HCT116 (cell line): Measurements from ENCODE around the gene FNDC3B. TPM values are rescaled to one million over a fixed set of nuclear protein-coding genes. Genes with fewer than 3 reads are reported as not detected.

Experiments
- ATAC-seq: fragments of 200-7000 bp; cut with Tn5 transposase; 2 replicates; pipeline ENCODE4 v1.9.1; 2020; ENCODE audit warnings: mild to moderate bottlenecking, moderate library complexity
- BruUV-seq: library from RNA; stranded (reverse); fragments of 400-500 nt; replicated peaks from 2 replicates; lab custom pipeline; 2021; lab: Mats Ljungman, UMichigan
- CTCF ChIA-PET: fragments of 300-600 bp; sonication (Branson Sonifier 250); formaldehyde crosslinking; loops from one replicate; lab custom pipeline; 2021; ENCODE audit warnings: antibody characterized with exemption; lab: Charles Lee
- POLR2A ChIA-PET: fragments of 300-600, 350-600 bp; sonication (Branson Sonifier 250); formaldehyde crosslinking; loops from one replicate; lab custom pipeline; 2021; ENCODE audit warnings: antibody characterized with exemption; lab: Charles Lee
- RAD21 ChIA-PET, 2 experiments: fragments of 300-600 bp; sonication (Branson Sonifier 250); formaldehyde crosslinking; loops; one replicate each; lab custom pipeline; 2023; ENCODE audit warnings: low total read pairs in 2 of 2; ENCODE audit not compliant: uncharacterized antibody in 2 of 2, unreplicated experiment in 2 of 2, low non-redundant PET in 1 of 2; lab: Charles Lee
- DNase-seq: peaks from one replicate; pipeline ENCODE4 v3.0.0-alpha.2; 2010; ENCODE audit warnings: low read depth, low spot score
- H2AFZ ChIP-seq: fragments of 200-600 bp; shearing (Covaris generic), sonication (generic); 2 replicates; pipeline ENCODE4 v1.6.1; 2017; ENCODE audit warnings: low read depth, mixed run types, mixed read lengths, antibody characterized with exemption, low read length; ENCODE audit not compliant: poor library complexity, severe bottlenecking
- H3K27ac ChIP-seq: 2 replicates; pipeline ENCODE4 v1.5.1; 2012; ENCODE audit warnings: low read depth, low read length
- H3K27me3 ChIP-seq: fragments of 200-600 bp; sonication (generic); 2 replicates; pipeline ENCODE4 v1.6.1; 2016; ENCODE audit warnings: mixed run types, low read length, mixed read lengths; ENCODE audit not compliant: insufficient read depth
- H3K36me3 ChIP-seq, 2 experiments: fragments of 200-500 bp in 1 of 2; fragments of 200-600 bp in 1 of 2; sonication (Bioruptor generic) in 1 of 2; sonication (generic) in 1 of 2; 2 replicates each; pipeline versions ENCODE4 v1.5.1 to v1.6.1; 2014 to 2016; ENCODE audit warnings: low read length in 2 of 2, inconsistent platforms in 1 of 2, mixed read lengths in 1 of 2, mixed run types in 1 of 2; ENCODE audit not compliant: insufficient read depth in 2 of 2, control insufficient read depth in 1 of 2
- H3K4me1 ChIP-seq, 2 experiments: fragments of 200-600 bp in 1 of 2; sonication (generic) in 1 of 2; 2 replicates each; pipeline versions ENCODE4 v1.5.1 to v1.6.1; 2012 to 2017; ENCODE audit warnings: low read length in 2 of 2, inconsistent platforms in 1 of 2, mild to moderate bottlenecking in 1 of 2, mixed read lengths in 1 of 2, mixed run types in 1 of 2, moderate library complexity in 1 of 2; ENCODE audit not compliant: insufficient read depth in 2 of 2, control insufficient read depth in 1 of 2
- H3K4me2 ChIP-seq: fragments of 200-600 bp; sonication (generic); 2 replicates; pipeline ENCODE4 v1.6.1; 2017; ENCODE audit warnings: mixed run types, low read length, mixed read lengths
- H3K4me3 ChIP-seq, 2 experiments: fragments of 200-600 bp in 1 of 2; sonication (generic) in 1 of 2; replicated peaks in 1 of 2; 2 replicates each; pipeline ENCODE4 v1.5.1; 2011 to 2016; ENCODE audit warnings: low read length in 2 of 2, control low read depth in 1 of 2, low read depth in 1 of 2, mild to moderate bottlenecking in 1 of 2, mixed read lengths in 1 of 2, mixed run types in 1 of 2
- H3K79me2 ChIP-seq: fragments of 200-600 bp; sonication (generic); 2 replicates; pipeline ENCODE4 v1.6.1; 2017; ENCODE audit warnings: mild to moderate bottlenecking, mixed run types, low read length, moderate library complexity, mixed read lengths; ENCODE audit not compliant: insufficient read depth
- H3K9ac ChIP-seq: fragments of 200-600 bp; sonication (generic); 2 replicates; pipeline ENCODE4 v1.6.1; 2016; ENCODE audit warnings: low read length, mixed read lengths
- H3K9me2 ChIP-seq: fragments of 200-600 bp; sonication (generic), shearing (Covaris generic); 2 replicates; pipeline ENCODE4 v1.6.1; 2017; ENCODE audit warnings: mixed run types, mild to moderate bottlenecking, moderate library complexity; ENCODE audit not compliant: insufficient read depth
- H3K9me3 ChIP-seq, 2 experiments: fragments of 200-500 bp in 1 of 2; fragments of 200-600 bp in 1 of 2; sonication (Bioruptor generic) in 1 of 2; sonication (generic) in 1 of 2; 2 replicates each; pipeline ENCODE4 v1.6.1; 2014 to 2017; ENCODE audit warnings: low read length in 2 of 2, mixed read lengths in 2 of 2, inconsistent platforms in 1 of 2, low read depth in 1 of 2, mild to moderate bottlenecking in 1 of 2, mixed run types in 1 of 2, moderate library complexity in 1 of 2; ENCODE audit not compliant: control insufficient read depth in 1 of 2, insufficient read depth in 1 of 2
- H4K20me1 ChIP-seq: fragments of 200-600 bp; sonication (generic), shearing (Covaris generic); 2 replicates; pipeline ENCODE4 v1.6.1; 2017; ENCODE audit warnings: mixed run types, mild to moderate bottlenecking, moderate library complexity; ENCODE audit not compliant: insufficient read depth
- EGR1 ChIP-seq: IDR thresholded peaks from 2 replicates; pipeline ENCODE4 v1.6.1; 2012; ENCODE audit warnings: low read depth
- FOSL1 ChIP-seq: IDR thresholded peaks from 2 replicates; pipeline ENCODE4 v1.6.1; 2012; ENCODE audit warnings: low read depth
- JUND ChIP-seq: IDR thresholded peaks from 2 replicates; pipeline ENCODE4 v1.6.1; 2012
- POLR2A ChIP-seq: IDR thresholded peaks from 2 replicates; pipeline ENCODE4 v1.7.0; 2011; ENCODE audit warnings: borderline replicate concordance; ENCODE audit not compliant: insufficient read depth, insufficient read length; ENCODE audit errors: extremely low read depth
- RAD21 ChIP-seq: IDR thresholded peaks from 2 replicates; pipeline ENCODE4 v1.6.1; 2012; ENCODE audit warnings: low read depth, mild to moderate bottlenecking
- YY1 ChIP-seq: IDR thresholded peaks from 2 replicates; pipeline ENCODE4 v1.6.1; 2011; ENCODE audit warnings: low read length, low read depth, moderate library complexity, mild to moderate bottlenecking; ENCODE audit not compliant: insufficient replicate concordance; ENCODE audit errors: extremely low read depth
- ZFX ChIP-seq: fragments of 450-650 bp; IDR thresholded peaks from 2 replicates; pipeline ENCODE4 v1.6.1; 2017
- intact Hi-C: fragments of 100-400 bp; cut with micrococcal nuclease; formaldehyde crosslinking; loops from 2 replicates; pipeline ENCODE4 v1.10.0; 2022
- total RNA-seq: library from RNA; stranded (reverse); gene quantifications from one replicate; pipeline ENCODE4 v1.2.1, GENCODE V29; 2021; ENCODE audit not compliant: unreplicated experiment
- TF ChIP-seq, protein P1 (sequence below): IDR thresholded peaks from 2 replicates; pipeline ENCODE4 v1.6.1; 2012; ENCODE audit warnings: low read depth
- TF ChIP-seq, protein P2 (sequence below): IDR thresholded peaks from 2 replicates; pipeline ENCODE4 v1.6.1; 2011; ENCODE audit warnings: mild to moderate bottlenecking, low read length, moderate library complexity; ENCODE audit not compliant: insufficient replicate concordance; ENCODE audit errors: extremely low read depth
- TF ChIP-seq, protein P3 (sequence below): IDR thresholded peaks from 2 replicates; pipeline ENCODE4 v1.6.1; 2012

The FNDC3B gene
- total RNA-seq, 1 experiment from 2014 or later = 45.7 TPM

DNA sequence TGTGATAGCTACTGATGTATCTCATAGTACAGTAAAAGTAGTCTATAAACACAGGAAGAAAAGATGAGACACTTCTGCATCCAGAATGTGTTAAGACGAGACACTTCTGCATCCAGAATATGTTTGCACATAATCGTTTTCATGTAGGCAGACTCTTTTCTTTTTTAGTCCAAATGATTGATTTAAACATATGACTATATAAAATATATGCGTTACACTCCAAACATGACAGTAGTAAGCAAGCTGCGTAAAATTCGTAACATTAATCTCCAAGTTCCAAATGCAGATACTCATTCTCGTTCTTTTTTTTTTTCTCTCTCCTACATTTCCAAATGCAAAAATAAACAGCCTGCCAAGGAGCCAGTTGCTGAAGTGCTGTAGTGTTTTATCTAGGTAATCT lies 82.6 kb downstream of the FNDC3B start:
- DNase-seq = no peak
- ChIA-PET POLR2A (no interaction called here), CTCF (no interaction called here), RAD21 (no interaction called here)
- no peak overlapping the region for H3K27ac ChIP-seq
- peaks cover 8 to 10% of the 10 kb centered on the region in 2 experiments; a peak in 2 of 4 replicates for H3K4me1 ChIP-seq
- no TSS peak for BruUV-seq
- ATAC-seq = no peak
- no peak overlapping the region for H3K9ac ChIP-seq
- no peak overlapping the region for H2AFZ ChIP-seq
- H3K9me3 ChIP-seq = no peaks in the 10 kb centered on the region
- no peaks in the 10 kb centered on the region; the same call in 1 of the 2 replicates for H4K20me1 ChIP-seq
- no peaks in the 10 kb centered on the region for H3K9me2 ChIP-seq
- intact Hi-C loops = no loop called here
- no peaks in the 10 kb centered on the region for H3K36me3 ChIP-seq
- TF ChIP-seq RAD21 = no peak
- no peak for TF ChIP-seq JUND
- no peak for TF ChIP-seq POLR2A
- TF ChIP-seq YY1 = no peak
- TF ChIP-seq, protein P1, sequence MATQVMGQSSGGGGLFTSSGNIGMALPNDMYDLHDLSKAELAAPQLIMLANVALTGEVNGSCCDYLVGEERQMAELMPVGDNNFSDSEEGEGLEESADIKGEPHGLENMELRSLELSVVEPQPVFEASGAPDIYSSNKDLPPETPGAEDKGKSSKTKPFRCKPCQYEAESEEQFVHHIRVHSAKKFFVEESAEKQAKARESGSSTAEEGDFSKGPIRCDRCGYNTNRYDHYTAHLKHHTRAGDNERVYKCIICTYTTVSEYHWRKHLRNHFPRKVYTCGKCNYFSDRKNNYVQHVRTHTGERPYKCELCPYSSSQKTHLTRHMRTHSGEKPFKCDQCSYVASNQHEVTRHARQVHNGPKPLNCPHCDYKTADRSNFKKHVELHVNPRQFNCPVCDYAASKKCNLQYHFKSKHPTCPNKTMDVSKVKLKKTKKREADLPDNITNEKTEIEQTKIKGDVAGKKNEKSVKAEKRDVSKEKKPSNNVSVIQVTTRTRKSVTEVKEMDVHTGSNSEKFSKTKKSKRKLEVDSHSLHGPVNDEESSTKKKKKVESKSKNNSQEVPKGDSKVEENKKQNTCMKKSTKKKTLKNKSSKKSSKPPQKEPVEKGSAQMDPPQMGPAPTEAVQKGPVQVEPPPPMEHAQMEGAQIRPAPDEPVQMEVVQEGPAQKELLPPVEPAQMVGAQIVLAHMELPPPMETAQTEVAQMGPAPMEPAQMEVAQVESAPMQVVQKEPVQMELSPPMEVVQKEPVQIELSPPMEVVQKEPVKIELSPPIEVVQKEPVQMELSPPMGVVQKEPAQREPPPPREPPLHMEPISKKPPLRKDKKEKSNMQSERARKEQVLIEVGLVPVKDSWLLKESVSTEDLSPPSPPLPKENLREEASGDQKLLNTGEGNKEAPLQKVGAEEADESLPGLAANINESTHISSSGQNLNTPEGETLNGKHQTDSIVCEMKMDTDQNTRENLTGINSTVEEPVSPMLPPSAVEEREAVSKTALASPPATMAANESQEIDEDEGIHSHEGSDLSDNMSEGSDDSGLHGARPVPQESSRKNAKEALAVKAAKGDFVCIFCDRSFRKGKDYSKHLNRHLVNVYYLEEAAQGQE = no peak
- TF ChIP-seq ZFX = no peak
- no peak for TF ChIP-seq EGR1
- TF ChIP-seq, protein P2, sequence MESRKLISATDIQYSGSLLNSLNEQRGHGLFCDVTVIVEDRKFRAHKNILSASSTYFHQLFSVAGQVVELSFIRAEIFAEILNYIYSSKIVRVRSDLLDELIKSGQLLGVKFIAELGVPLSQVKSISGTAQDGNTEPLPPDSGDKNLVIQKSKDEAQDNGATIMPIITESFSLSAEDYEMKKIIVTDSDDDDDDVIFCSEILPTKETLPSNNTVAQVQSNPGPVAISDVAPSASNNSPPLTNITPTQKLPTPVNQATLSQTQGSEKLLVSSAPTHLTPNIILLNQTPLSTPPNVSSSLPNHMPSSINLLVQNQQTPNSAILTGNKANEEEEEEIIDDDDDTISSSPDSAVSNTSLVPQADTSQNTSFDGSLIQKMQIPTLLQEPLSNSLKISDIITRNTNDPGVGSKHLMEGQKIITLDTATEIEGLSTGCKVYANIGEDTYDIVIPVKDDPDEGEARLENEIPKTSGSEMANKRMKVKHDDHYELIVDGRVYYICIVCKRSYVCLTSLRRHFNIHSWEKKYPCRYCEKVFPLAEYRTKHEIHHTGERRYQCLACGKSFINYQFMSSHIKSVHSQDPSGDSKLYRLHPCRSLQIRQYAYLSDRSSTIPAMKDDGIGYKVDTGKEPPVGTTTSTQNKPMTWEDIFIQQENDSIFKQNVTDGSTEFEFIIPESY = no peak
- TF ChIP-seq, protein P3, sequence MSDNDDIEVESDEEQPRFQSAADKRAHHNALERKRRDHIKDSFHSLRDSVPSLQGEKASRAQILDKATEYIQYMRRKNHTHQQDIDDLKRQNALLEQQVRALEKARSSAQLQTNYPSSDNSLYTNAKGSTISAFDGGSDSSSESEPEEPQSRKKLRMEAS = no peak
- TF ChIP-seq FOSL1 = no peak
- H3K4me3 ChIP-seq = no peak overlapping the region
- no peaks in the 10 kb centered on the region for H3K27me3 ChIP-seq
- peaks cover 8% of the 10 kb centered on the region; the same call in 1 of the 2 replicates for H3K79me2 ChIP-seq
- no peak overlapping the region for H3K4me2 ChIP-seq
